Ramos (cell line): ENCODE results near the gene UROC1.

Experiments used
- in situ Hi-C: fragments of 300-500 bp; cut with MboI; formaldehyde crosslinking; loops from one replicate; pipeline ENCODE4 v1.14.3; 2022; ENCODE audit warnings: low sequenced_read_pairs; ENCODE audit not compliant: unreplicated experiment

The UROC1 gene

DNA sequence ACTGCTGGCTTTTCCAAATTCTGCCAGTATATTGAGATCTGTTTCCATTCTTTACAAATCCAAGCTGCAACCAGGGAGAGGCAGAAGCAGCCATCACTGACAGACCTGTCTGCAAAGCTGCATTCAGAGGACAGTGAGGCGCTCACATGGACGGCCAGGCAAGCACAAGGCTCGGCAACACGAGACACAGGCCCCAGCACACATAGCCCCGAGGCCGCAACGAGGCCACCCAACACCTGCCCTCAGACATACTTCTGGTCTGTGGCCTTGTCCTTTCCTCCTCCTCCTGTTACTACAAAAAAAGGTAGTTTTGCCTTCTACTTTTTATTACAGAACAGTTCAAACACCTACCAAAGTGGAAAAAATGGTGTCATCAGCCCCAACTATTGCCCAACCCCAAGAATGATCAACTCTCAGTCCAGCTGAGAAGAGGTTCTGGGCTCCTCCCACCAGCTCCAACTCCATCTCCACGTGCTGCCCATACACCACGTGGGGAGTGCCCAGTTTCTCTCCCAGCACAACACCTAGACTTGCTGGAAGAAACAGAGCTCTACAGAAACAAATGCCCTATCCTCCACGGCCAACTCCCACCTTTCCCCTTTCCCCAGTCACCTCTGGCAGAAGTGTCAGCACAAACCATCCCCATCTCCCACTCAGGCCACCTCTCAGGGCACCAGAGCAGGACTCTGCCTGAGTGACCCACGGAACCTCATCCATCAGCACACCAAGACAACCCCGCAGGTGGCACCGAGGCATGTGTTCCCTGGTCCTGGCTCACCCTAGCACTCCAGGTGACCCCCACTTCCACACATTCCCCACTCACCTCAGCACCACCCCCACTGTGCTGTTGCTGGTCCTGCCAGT, 49.3 kb downstream of the UROC1 start:
- in situ Hi-C loops, result no loop called here

DNA sequence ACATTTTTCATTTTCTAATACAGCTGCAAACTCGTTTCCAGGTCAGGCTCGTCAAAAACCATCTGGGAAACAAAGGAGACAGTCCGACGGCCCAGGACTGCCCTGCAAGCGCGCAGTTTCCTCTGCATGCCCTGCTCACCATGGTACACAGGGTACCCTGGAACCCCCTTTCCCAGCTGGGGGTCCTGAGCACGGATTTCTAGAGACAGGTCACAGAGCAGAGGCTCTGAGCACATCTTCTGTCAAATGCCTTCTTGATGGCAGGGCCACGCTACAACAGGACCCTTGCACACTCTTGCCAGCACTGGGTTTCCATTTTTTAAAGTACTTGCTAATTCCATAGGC, 50.0 kb downstream of the UROC1 start:
- in situ Hi-C loops, result no loop called here

DNA sequence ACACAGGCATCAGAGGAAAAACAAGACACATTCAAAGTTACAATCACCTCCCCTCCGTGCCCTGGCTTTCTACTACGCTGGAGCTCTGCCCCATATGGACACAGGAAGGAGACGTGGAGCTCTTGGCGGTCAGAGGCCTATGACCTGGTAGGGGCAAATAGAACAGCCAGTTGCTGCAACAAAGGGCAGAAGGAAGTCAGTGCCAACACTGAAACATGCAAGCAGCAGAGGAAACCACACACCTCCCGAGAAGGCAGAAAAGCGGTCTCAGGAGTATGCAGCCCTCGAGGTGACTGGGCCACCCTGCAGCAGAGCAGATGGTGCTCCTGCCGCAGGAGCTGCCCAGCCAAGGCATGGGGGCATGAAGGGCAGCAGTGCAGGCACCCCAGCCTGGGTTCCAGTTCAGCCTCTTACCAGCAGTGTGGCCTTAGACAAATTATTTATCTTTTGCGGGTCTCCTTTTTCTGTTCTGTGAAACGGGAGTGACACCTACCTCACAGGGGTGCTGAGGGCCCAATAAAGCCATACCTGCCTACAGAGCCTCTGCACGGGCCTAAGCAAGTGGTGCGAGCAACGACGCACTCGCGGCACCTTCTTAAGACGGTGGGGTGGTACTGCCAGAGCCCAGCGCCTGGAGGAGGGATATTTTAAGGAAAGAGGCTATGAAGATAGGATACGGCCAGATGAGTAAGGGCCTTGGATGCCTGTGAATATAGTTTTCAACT, 50.5 kb downstream of the UROC1 start:
- in situ Hi-C loops, result no loop called here

DNA sequence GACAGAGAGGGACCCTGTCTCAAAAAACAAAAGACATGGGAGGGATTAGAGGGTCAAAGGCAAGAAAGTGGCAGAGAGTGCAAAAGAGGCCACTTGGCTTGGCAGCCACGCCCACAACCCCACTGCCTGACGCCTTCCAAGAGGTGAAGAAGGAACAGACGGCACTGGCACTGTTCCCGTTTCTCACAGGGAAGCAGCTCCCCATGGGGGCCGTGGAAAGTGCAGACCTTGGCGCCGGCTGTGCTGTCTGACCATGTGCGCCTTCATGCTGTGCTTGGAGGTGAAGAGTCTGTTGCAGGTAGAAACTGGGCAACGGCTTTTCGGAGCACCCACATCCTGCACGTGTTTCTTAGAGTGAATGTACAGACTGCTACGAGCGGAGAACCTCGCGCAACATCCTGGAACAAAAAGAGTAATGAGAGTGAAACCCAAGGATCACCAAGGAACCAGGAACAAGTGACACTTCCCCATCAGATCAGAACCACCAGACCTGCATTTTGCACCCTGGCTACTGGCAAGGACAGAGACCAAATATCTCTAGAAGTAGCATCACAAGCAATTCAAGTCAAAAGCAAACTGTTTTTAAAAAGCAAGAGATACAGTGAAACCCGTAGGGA, 51.5 kb downstream of the UROC1 start:
- in situ Hi-C loops, result no loop called here

DNA sequence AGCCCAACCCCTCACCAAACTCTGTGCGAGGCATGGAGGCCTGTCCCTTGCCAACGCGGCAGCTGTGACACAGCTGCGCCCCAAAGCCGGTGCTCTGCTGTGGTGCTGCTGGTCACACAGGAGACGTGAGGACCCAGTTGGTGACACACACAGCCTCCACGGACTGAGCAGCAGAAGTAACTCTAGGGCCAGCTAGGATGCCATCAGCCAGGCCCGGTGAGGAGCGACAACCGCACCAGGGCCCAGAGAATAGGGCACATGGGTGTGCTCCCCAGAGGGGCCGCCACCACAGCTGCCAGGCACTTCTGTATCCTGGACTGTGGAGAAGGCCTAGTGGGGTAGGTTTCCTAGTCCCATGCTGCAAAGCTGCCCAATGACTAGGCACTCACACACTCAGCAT, 52.6 kb downstream of the UROC1 start:
- in situ Hi-C loops, result no loop called here

DNA sequence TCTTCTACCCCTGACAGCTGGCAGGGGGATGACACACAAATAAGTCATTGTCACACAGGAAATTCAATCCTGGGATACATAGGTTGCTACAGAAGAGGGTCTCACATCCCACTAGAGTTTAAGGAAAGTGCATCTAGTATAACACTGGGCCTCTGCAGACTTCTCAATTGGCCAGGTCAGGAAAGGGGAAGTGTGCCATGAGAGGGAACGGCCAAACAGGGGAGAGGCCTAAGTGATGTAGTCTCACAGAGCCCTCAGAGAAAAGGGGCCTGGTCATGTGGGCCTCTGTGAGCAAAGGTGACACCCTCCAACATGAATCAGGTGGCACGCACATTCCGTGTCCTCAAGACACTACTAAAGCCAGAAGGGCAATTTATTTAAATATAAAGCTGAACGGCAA, 53.1 kb downstream of the UROC1 start:
- in situ Hi-C loops, result no loop called here

DNA sequence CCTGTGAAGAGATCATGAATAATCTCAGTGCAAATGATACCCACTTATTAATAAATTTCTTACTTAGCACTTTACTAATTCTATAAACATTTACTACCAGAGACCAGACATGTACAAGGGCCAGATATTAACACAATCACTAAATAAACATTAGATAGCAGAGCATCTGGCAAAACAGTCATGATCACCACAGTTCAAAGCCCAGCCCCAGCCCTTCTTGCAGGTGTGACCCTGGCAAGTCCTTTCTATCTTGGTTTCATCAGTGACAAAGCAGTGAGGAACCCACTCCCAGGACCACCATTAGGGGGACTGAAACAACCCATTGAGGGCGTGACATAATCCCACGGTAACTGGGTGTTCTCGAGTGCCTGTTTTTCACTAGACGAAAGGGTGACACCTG, 53.5 kb downstream of the UROC1 start:
- in situ Hi-C loops, result no loop called here

DNA sequence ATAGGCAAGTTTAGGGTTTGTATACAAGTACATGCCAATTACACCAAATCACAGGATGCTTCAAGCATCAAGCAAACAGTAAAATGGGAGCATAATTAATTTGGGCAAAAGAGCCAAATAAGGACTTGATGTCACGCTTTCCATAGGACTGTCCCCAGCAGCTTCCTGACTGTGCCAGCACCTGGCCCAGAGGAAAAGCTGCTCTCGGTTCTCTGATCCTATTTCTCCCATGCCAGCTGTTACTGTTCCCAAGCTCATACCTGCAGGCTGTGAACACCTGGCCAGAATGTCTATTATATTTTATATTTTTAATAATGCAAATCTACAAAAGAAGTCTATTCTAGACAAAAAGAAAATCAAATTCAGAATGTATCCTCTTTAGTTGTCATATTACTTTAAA, 54.1 kb downstream of the UROC1 start:
- in situ Hi-C loops, result no loop called here

DNA sequence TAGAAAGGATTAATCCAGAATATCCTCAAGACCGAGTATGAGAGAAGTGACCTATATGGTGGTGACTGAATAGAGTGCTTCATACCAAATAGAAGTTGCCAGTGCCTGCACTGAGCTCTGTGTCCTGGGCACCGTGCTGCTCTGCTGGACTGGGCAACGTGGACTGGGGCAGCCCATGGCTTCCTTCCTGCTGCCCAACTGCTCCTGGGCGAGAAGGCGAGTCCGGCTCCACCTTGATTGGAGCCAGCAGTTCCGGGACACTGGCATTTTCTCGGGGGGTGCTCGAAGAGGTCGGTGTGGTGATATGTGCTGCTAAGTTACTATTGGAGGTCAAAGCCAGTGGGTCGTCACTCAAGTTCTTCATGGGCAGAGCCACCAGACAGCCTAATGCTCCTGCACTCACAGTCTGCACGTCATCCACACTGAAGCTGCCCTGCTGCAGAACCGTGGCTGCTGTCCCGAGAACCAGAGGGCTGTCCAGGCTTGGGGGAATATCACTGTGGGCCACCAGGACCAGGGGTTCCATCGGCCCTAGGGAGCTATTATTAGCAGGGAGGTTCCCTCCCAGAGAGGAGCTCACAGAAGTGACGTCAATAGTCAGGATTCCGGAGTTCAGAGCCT, 56.0 kb downstream of the UROC1 start:
- in situ Hi-C loops, result no loop called here

DNA sequence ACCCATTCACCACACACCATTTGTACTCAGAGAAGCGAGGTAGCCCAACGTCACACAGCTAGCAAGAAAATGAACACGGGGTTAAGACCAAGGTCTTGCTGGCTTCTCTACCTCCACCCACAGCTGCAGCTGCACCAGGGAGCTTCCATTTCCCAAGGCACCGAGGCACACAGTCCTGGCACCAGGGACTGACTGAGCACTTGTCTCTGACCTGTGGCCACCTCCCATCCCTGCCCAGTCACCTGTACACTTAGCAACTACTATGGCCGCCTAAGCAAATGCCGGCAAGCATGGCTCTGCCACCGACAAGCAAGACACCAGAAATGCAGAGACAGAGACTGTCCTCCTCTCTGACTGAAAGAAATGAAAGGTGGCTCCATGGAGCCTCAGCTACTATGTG, 57.2 kb downstream of the UROC1 start:
- in situ Hi-C loops, result no loop called here

DNA sequence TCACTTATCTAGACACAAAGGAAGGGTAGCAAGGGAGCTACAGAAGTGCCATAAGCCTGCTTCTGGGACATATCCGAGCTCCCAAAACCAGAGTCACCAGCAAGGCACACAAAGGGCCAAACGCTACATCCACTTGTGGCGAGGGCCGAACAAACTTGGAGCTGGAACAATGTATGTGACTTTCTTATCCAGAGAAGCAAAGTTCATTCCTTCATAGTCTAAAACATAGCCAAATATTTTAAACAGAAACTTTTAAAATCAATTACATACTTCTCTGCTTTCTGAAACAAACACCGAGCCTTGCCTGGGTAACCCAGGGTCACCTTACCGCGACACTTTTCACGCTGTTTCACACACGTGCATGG, 57.8 kb downstream of the UROC1 start:
- in situ Hi-C loops, result no loop called here

DNA sequence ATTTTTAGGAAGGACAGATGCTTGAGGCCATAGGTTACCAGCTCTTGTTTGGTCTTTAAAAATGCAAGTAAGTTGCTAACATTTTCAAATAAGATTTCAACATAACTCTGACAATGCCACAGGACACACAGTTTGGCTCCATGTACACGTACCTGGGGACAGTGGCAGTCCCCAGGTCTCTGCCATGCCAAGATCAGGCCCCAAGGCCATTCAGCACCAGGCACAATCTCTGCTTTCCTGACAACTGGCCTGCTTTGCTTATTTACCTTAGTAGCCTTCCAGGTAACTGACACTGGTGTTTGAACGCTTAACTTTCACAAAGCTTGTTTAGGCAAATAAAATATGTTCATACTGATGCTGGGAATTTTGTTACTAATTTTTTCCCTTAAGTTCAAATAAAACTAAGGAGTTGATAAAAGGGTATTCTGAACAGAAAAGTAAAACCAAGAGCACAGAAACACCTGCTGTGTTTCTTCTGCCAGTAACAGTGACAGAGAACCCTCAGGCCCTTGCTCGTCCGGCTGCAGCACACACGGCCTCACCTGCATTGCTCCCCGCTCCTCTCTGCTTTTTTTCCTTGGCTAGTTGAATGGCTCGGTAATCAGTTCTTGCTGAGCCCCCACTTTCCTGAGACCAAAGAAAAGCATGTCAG, 58.3 kb downstream of the UROC1 start:
- in situ Hi-C loops, result no loop called here

DNA sequence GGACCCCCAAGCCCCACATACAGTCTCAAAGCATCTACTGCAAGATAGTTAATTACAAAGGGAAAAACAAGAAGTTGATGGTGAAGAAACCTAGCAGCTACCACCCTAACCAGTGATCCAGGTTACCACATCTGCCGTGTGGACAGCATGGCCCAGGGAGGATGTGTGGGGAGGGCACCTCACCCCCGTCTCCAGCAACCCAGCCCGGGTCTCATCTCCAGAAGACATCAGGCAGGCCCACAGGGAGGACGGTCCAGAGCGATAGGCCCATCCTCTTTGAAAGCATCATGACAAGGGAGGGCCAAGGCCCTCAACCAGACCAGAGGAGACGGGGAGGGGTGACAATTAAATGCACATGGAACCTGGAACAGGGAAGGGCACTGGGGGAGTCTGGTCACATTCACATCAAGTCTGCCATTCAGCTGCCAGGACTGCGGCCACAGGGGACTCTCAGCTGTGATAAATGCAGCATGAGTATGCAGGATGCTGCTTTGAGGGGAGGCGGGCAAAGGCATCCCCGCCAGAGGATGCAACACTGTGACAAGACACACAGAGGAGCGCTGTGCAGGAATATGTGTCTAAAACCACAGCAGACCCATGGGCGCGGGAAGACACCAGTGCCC, 60.7 kb downstream of the UROC1 start:
- in situ Hi-C loops, result no loop called here

DNA sequence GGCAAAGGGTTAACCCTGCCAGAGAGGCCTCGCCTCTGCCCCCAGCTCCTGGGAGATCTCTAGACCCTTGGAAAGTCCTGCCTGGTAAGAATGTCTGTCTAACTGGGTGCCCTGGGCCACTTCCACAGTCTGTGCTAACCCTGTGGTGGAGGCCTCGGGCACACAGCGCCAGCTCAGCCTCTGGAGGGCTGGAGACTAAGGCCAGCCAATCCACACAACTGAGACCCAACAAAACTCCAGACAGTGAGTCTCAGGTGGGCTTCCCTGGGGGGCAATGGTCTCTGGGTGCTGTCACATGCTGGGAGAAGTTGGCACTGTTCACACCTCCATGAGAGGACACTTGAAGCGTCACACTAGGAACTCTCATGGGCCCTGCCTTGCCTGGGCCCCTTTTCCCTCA, 61.4 kb downstream of the UROC1 start:
- in situ Hi-C loops, result no loop called here

DNA sequence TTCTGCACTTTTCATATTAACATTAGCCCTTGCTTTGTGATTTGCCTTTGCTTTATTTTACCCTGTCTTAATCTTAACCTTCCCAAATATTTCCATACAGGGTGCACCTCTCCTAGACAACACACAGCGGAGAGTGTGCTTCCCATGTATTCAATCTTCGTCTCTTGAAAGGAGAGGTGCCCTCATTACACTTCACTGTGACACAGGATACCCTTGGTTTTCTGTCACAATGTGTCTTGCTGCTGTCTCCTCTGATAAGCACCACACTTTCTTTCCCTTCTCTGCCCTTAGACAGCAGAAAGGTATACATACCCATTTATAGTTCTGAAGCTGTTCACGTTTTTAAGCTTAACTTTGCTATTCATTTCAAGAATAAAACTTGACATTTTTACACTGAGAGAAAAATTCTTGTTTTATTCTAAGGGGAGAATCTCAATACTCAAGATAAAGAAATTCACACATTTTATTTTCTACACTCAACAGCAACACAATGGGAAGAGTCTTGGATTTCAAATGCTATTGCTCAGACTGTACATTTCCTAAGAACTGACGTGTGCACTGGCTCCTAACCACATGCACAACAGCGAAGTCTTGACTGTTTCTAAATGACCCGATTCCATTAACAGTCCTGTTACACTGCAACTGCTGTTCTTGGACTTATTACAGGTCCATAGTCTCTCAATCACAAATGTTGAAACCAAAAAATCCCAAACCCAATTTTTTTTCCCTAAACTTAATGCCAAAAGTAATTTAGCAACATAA, 63.0 kb downstream of the UROC1 start:
- in situ Hi-C loops, result no loop called here

DNA sequence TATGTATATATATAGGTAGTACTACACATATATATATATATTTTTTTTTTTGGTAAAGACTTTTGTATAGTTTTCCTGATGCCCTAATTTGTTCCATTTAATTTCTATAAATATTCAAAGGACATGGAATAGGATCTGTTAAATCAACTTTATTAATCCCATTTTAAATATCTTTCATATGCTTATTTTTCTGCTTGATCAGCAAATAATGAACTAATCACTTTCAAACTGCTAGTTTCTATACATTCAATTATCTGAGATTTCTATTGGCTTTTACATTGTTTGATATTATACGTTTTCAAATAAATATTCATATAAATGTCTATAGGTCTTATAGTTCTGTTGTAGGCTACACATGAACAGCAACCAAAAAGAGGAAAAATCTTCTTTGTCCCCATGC, 63.5 kb downstream of the UROC1 start:
- in situ Hi-C loops, result no loop called here

DNA sequence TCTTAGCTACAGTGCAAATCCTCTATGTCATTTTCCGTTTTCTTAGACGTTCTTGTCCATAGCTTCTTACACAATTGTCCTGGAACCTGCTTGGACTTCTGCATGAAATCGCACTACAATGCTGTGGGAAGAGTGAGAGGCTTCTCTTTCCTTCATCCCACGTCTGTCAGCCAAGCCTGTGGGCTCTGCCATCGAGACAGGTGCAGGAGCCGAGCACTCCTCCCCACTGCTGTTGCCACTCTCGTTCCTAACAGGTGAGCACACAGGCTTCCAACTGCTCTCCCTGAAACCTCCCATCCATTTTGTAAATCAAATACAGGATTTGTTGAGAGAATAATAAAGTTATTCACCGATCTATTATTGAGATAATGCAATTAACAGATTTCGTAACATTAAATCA, 65.4 kb downstream of the UROC1 start:
- in situ Hi-C loops, result no loop called here

DNA sequence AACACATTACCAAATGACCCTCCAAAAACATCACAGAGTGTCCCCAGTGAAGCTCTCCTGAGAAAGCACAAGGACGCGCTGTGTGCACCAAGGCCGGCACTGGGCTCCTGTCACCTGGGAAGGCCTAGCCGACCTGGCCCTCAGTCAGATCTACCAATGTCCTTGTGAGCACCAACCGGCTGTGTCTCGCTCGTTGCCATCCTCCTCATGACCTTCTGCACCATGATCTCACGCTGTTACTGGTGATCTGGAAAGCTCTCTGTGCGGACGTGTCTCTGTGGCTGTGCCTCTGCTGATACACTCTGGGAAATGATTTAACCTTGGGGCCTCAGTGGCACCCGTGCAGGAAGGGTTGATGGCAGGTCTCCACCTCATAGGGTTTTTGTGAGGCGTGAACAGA, 66.1 kb downstream of the UROC1 start:
- in situ Hi-C loops, result no loop called here

DNA sequence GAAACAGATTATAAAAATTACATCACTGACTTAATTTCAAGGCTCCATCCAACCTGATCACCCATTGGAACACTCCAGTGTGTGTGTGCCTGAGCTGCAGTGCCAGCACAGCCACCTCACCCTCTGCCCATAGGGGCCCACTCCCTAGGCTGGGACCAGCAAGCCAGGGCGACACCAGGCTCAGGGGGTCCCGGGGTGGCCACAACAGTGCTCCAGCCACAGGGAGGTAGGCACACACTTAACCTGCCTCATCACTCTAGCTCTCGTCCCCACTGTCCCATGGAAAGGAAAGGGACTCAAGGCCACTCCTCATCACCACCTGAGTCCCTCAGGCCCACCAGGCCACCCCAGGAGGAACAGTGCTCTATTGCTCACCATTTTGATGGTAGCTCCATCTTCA, 66.8 kb downstream of the UROC1 start:
- in situ Hi-C loops, result no loop called here

DNA sequence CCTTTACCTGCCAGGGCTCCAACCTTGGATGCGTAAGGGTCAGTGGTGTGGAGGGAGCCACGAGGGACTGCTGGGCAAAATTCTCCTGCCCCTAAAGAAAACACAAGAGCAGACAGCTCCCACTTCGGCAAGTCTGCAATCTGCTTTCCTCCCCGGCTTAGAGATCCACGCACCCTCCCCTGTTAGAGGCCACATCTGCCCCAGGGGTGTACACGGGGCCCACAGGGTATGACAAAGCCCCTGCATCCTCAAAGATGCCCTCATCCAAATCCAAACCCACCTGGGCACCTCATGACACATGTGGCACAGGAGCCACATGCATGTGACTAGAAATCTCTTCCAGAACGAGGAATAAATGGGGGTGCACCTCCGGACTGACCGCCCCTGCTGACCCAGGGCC, 67.4 kb downstream of the UROC1 start:
- in situ Hi-C loops, result no loop called here
